HG03045 (cell line): ENCODE measurements around the gene C12orf43.
"Not testable (repeated sequence)": the region's sequence is repeated elsewhere in the genome, so short reads cannot be mapped to it uniquely, and the experiment has no call there.

ENCODE experiments used
- ATAC-seq: cut with Tn5 transposase; IDR thresholded peaks from one replicate; pipeline ENCODE4 v1.9.1; 2021; ENCODE audit warnings: mild to moderate bottlenecking, moderate library complexity; ENCODE audit not compliant: unreplicated experiment

Gene C12orf43

GRCh38 chr12:121015825-121016766 is at the start of gene C12orf43:
TSS of gene C12orf43 (minus strand) at chr12:121016487. CDS start at chr12:121016474, 13 bp downstream.
- peak; percentile 91 for ATAC-seq

- no peak for ATAC-seq
Observed at GRCh38 chr12:121065345-121065744, 49.1 kb upstream of the C12orf43 start.

GRCh38 chr12:121064586-121064985 is 48.3 kb upstream of the C12orf43 start:
- ATAC-seq, result not testable (repeated sequence)

- ATAC-seq, result no peak
Observed at GRCh38 chr12:121064116-121064515, 47.8 kb upstream of the C12orf43 start.

GRCh38 chr12:121062391-121063045 is 46.2 kb upstream of the C12orf43 start:
- no peak for ATAC-seq

- ATAC-seq, result no peak
Observed at GRCh38 chr12:121061831-121062230, 45.5 kb upstream of the C12orf43 start.

GRCh38 chr12:121060149-121061001 is 44.1 kb upstream of the C12orf43 start:
- ATAC-seq, result peak; percentile 79

GRCh38 chr12:121059031-121059898 is 43.0 kb upstream of the C12orf43 start:
- no peak for ATAC-seq

- ATAC-seq, result no peak
Observed at GRCh38 chr12:121057794-121058193, 41.5 kb upstream of the C12orf43 start.

GRCh38 chr12:121053706-121054105 is 37.4 kb upstream of the C12orf43 start:
- ATAC-seq, result no peak

GRCh38 chr12:121050725-121051124 is 34.4 kb upstream of the C12orf43 start:
- no peak for ATAC-seq

GRCh38 chr12:121048442-121048841 is 32.2 kb upstream of the C12orf43 start:
- ATAC-seq, result no peak

GRCh38 chr12:121047400-121047799 is 31.1 kb upstream of the C12orf43 start:
- not testable (repeated sequence) for ATAC-seq

- ATAC-seq, result no peak
Observed at GRCh38 chr12:121043067-121043466, 26.8 kb upstream of the C12orf43 start.

GRCh38 chr12:121038861-121039668 is 22.8 kb upstream of the C12orf43 start, which contains the start of gene OASL:
TSS of gene OASL (minus strand) at chr12:121039246. CDS start at chr12:121038971, 275 bp downstream.
- peak; percentile 78 for ATAC-seq

GRCh38 chr12:121036810-121037326 is 20.6 kb upstream of the C12orf43 start:
- no peak for ATAC-seq

GRCh38 chr12:121034616-121035305 is 18.5 kb upstream of the C12orf43 start:
- no peak for ATAC-seq

GRCh38 chr12:121033625-121034349 is 17.5 kb upstream of the C12orf43 start:
- no peak for ATAC-seq
